GM12878 (cell line): ENCODE data around the gene ZIC1. TPM values are rescaled to one million over a fixed set of nuclear protein-coding genes. Genes with fewer than 3 reads are reported as not detected.

Source experiments
- ATAC-seq: fragments of 200-7000 bp; cut with Tn5 transposase; 3 replicates; pipeline ENCODE4 v1.9.1; 2020; ENCODE audit warnings: mild to moderate bottlenecking, moderate library complexity
- BruUV-seq: library from RNA; stranded (reverse); fragments of 400-500 nt; replicated peaks from 2 replicates; lab custom pipeline; 2021; lab: Mats Ljungman, UMichigan
- CTCF ChIA-PET: fragments of 300-600 bp; sonication (Branson Sonifier 250); formaldehyde crosslinking; extraction: SDS; loops from one replicate; lab custom pipeline; 2021; ENCODE audit warnings: inconsistent platforms; lab: Yijun Ruan, JAX
- POLR2A ChIA-PET: fragments of 350-600 bp; formaldehyde crosslinking; extraction: SDS; loops from one replicate; lab custom pipeline; 2021; ENCODE audit warnings: inconsistent platforms; lab: Charles Lee
- RAD21 ChIA-PET: fragments of 300-600 bp; sonication (Branson Sonifier 250); formaldehyde crosslinking; loops from one replicate; lab custom pipeline; 2023; ENCODE audit warnings: antibody characterized with exemption; ENCODE audit not compliant: unreplicated experiment; lab: Charles Lee
- SMC1A ChIA-PET: fragments of 300-600 bp; sonication (Branson Sonifier 250); formaldehyde crosslinking; loops from one replicate; lab custom pipeline; 2023; ENCODE audit not compliant: unreplicated experiment, uncharacterized antibody; lab: Charles Lee
- DNase-seq: peaks from one replicate; pipeline ENCODE4 v3.0.0-alpha.2; 2011; ENCODE audit warnings: low read depth, low spot score
- FAIRE-seq: peaks from 3 replicates; lab custom pipeline; 2011; peaks lifted over from hg19 to GRCh38; lab: Jason Lieb, UNC
- H2AFZ ChIP-seq: 2 replicates; pipeline ENCODE4 v1.6.0; 2011; ENCODE audit warnings: low read depth, low read length, control low read depth; ENCODE audit not compliant: control insufficient read depth
- H3K27ac ChIP-seq: 2 replicates; pipeline ENCODE4 v1.5.1; 2011; ENCODE audit warnings: control low read depth; ENCODE audit not compliant: control insufficient read depth, insufficient read depth
- H3K27me3 ChIP-seq, 2 experiments: replicated peaks in 1 of 2; 2 replicates each; pipeline versions ENCODE4 v1.6.0 to v1.6.1; 2011; ENCODE audit warnings: low read length in 1 of 2; ENCODE audit not compliant: control insufficient read depth in 2 of 2, insufficient read depth in 2 of 2
- H3K36me3 ChIP-seq, 2 experiments: 2 replicates each; pipeline ENCODE4 v1.5.1; 2011; ENCODE audit warnings: low read length in 1 of 2; ENCODE audit not compliant: control insufficient read depth in 2 of 2, insufficient read depth in 2 of 2
- H3K4me1 ChIP-seq: 2 replicates; pipeline ENCODE4 v1.6.1; 2011; ENCODE audit warnings: mild to moderate bottlenecking, low read length, moderate library complexity, mixed read lengths; ENCODE audit not compliant: control insufficient read depth, insufficient read depth
- H3K4me2 ChIP-seq: 2 replicates; pipeline ENCODE4 v1.6.0; 2011; ENCODE audit warnings: control low read depth; ENCODE audit not compliant: control insufficient read depth, insufficient read depth
- H3K4me3 ChIP-seq: fragments of 200-600 bp; sonication (generic); 2 replicates; pipeline ENCODE4 v1.5.1; 2016
- H3K79me2 ChIP-seq: 2 replicates; pipeline ENCODE4 v1.6.0; 2011; ENCODE audit warnings: low read length; ENCODE audit not compliant: control insufficient read depth, insufficient read depth
- H3K9ac ChIP-seq: 2 replicates; pipeline ENCODE4 v1.8.0; 2011; ENCODE audit warnings: low read length, control low read depth, mixed read lengths; ENCODE audit not compliant: control insufficient read depth, insufficient read depth
- H3K9me3 ChIP-seq: replicated peaks from 3 replicates; pipeline ENCODE4 v1.5.1; 2011; ENCODE audit warnings: mild to moderate bottlenecking, low read length; ENCODE audit not compliant: control insufficient read depth, insufficient read depth
- H4K20me1 ChIP-seq: 2 replicates; pipeline ENCODE4 v1.6.0; 2011; ENCODE audit not compliant: control insufficient read depth, insufficient read depth
- CHD4 ChIP-seq: fragments of 200-600 bp; sonication (generic); IDR thresholded peaks from 2 replicates; pipeline ENCODE4 v1.6.1; 2016; ENCODE audit warnings: mild to moderate bottlenecking
- E4F1 ChIP-seq: fragments of 450-650 bp; IDR thresholded peaks from 2 replicates; pipeline ENCODE4 v1.6.1; 2018; ENCODE audit warnings: borderline replicate concordance, mild to moderate bottlenecking; ENCODE audit not compliant: partially characterized antibody
- EP300 ChIP-seq, 2 experiments: fragments of 150-350 bp in 1 of 2; IDR thresholded peaks; 2 replicates each; pipeline ENCODE4 v1.6.1; 2011 to 2012; ENCODE audit warnings: low read depth in 2 of 2, low read length in 2 of 2, borderline replicate concordance in 1 of 2, improper control_type of control experiment in 1 of 2, inconsistent platforms in 1 of 2; ENCODE audit not compliant: control insufficient read depth in 1 of 2
- MTA2 ChIP-seq: fragments of 450-650 bp; IDR thresholded peaks from 2 replicates; pipeline ENCODE4 v1.6.1; 2016; ENCODE audit warnings: low read depth, mild to moderate bottlenecking, moderate library complexity
- MYB ChIP-seq: fragments of 150-350 bp; IDR thresholded peaks from 2 replicates; pipeline ENCODE4 v1.6.1; 2014; ENCODE audit warnings: mild to moderate bottlenecking, low read depth, low read length, borderline replicate concordance
- NBN ChIP-seq: fragments of 450-650 bp; IDR thresholded peaks from 2 replicates; pipeline ENCODE4 v1.6.1; 2016
- PAX8 ChIP-seq: fragments of 450-650 bp; IDR thresholded peaks from 2 replicates; pipeline ENCODE4 v1.6.1; 2017; ENCODE audit warnings: mild to moderate bottlenecking, moderate library complexity
- POLR2AphosphoS5 ChIP-seq: IDR thresholded peaks from 2 replicates; pipeline ENCODE4 v1.6.1; 2011; ENCODE audit warnings: mild to moderate bottlenecking, low read length, inconsistent platforms
- RBBP5 ChIP-seq: fragments of 200-600 bp; sonication (generic); conservative IDR thresholded peaks from 2 replicates; pipeline ENCODE4 v1.6.1; 2016
- SPI1 ChIP-seq: IDR thresholded peaks from 2 replicates; pipeline ENCODE4 v1.6.1; 2011; ENCODE audit warnings: low read depth, mild to moderate bottlenecking, low read length, moderate library complexity, borderline replicate concordance; ENCODE audit not compliant: insufficient read depth
- ZBTB11 ChIP-seq: fragments of 450-650 bp; formaldehyde crosslinking; IDR thresholded peaks from 2 replicates; pipeline ENCODE4 v1.5.0; 2022; ENCODE audit warnings: mild to moderate bottlenecking, missing genetic modification characterization
- ZBTB40 ChIP-seq: fragments of 450-650 bp; IDR thresholded peaks from 2 replicates; pipeline ENCODE4 v1.6.1; 2016; ENCODE audit warnings: mild to moderate bottlenecking, moderate library complexity, borderline replicate concordance
- WGBS: methylation state at CpG from one replicate; pipeline ENCODE4 v1.1.6; 2016; ENCODE audit warnings: low lambda C conversion rate; ENCODE audit not compliant: insufficient replicate concordance, insufficient coverage; ENCODE audit errors: missing lambda C conversion rate; 5-methylcytosine and 5-hydroxymethylcytosine counted together
- in situ Hi-C: fragments of 300-500 bp; cut with MboI; formaldehyde crosslinking; loops from 9 replicates; pipeline ENCODE4 v1.14.3; 2018; ENCODE audit warnings: mixed read lengths
- intact Hi-C: fragments of 100-400 bp; cut with micrococcal nuclease; formaldehyde crosslinking; loops from one replicate; pipeline ENCODE4 v1.14.2; 2022; ENCODE audit not compliant: unreplicated experiment
- polyA plus RNA-seq, 11 experiments: library from polyadenylated mRNA; depleted of rRNA in 4 of 11; unstranded in 6 of 11; stranded (reverse) in 5 of 11; fragments of >200 nt; fragmentation: Nextera tagmentation in 4 of 11; fragmentation: Illumina TruSeq in 1 of 11; extraction: Ambion mirVana in 4 of 11; extraction: Trizol in 1 of 11; gene quantifications; 1 replicate in 1 of 11; 2 replicates in 10 of 11; pipeline versions ENCODE4 v1.2.1 to v1.2.3, GENCODE V29; 2011 to 2016; ENCODE audit warnings: inconsistent platforms in 2 of 11, missing spikeins in 2 of 11, low read depth in 1 of 11
- total RNA-seq, 4 experiments: library from RNA; depleted of rRNA in 3 of 4; stranded (reverse); fragments of >200 nt in 3 of 4; fragmentation: Illumina TruSeq in 1 of 4; extraction: Trizol in 1 of 4; gene quantifications; 2 replicates each; pipeline versions ENCODE4 v1.2.1 to v1.2.3, GENCODE V29; 2013 to 2021

ZIC1 gene
- total and polyA plus RNA-seq, 10 of the 15 experiments (the other 5 are each of a cell fraction or from before 2014, with no cell fraction given) = not detected

- TF ChIP-seq E4F1 (no peak), ZBTB11 (CRISPR knock-in tag) (no peak), NBN (no peak), POLR2AphosphoS5 (no peak)
Observed at GRCh38 chr3:147368151-147368550, 41.0 kb upstream of the ZIC1 start (continued).

GRCh38 chr3:147368561-147369221, 40.5 kb upstream of the ZIC1 start:
- Histone ChIP-seq H3K4me3 (no peak overlapping the region), H3K27ac (no peak overlapping the region), H3K9ac (no peak overlapping the region), H3K27me3 (peaks cover 3 to 30% of the 10 kb centered on the region in 2 experiments), H3K9me3 (no peaks in the 10 kb centered on the region; the same call in 2 of the 3 replicates), H2AFZ (no peak overlapping the region), H4K20me1 (no peaks in the 10 kb centered on the region), H3K79me2 (no peaks in the 10 kb centered on the region), H3K4me1 (no peaks in the 10 kb centered on the region), H3K4me2 (no peak overlapping the region), H3K36me3 (no peaks in the 10 kb centered on the region)
- ChIA-PET POLR2A (no interaction called here), RAD21 (no interaction called here), SMC1A (interaction anchor here (0.6 to 1.4 kb wide), 2 partner anchors 14 to 708 kb away, joined by 3 read pairs; no protein-coding TSS in a partner anchor), CTCF (interaction anchor here (0.6 to 1.2 kb wide), 2 partner anchors 15 to 248 kb away, joined by 3 read pairs; no protein-coding TSS in a partner anchor)
- intact Hi-C loops (loop anchor here (10.0 kb wide), 1 partner anchor 1016 kb away; no protein-coding TSS in a partner anchor), in situ Hi-C loops (no loop called here)
- ATAC-seq = no peak
- BruUV-seq = no TSS peak
- no peak for DNase-seq
- no peak for FAIRE-seq
- 11% methylated on average over 16 of the region's 16 CpGs for WGBS
- no peak for TF ChIP-seq CHD4
- no peak for TF ChIP-seq RBBP5
- no peak for TF ChIP-seq MYB
- TF ChIP-seq ZBTB40 = no peak
- TF ChIP-seq EP300 (IDR thresholded peaks at IDR 0.05; ENCODE audit: borderline replicate concordance in 1 of 2, control insufficient read depth in 1 of 2, low read depth in 2 of 2, low read length in 2 of 2) = no peak
- TF ChIP-seq MTA2 = no peak
- TF ChIP-seq SPI1 = no peak
- no peak for TF ChIP-seq PAX8
- TF ChIP-seq POLR2AphosphoS5 = no peak
